GM23338 (cell line): ENCODE measurements around the gene AP1S3. TPM values are rescaled to one million over a fixed set of nuclear protein-coding genes. Genes with fewer than 3 reads are reported as not detected.

Experiments used
- ATAC-seq: fragments of 200-7000 bp; cut with Tn5 transposase; 3 replicates; pipeline ENCODE4 v1.9.1; 2020
- DNase-seq: peaks from one replicate; pipeline ENCODE4 v3.0.0-alpha.2; 2015; ENCODE audit warnings: low spot score
- H2AFZ ChIP-seq: fragments of 200-600 bp; sonication (generic); 2 replicates; pipeline ENCODE4 v1.8.0; 2016; ENCODE audit warnings: antibody characterized with exemption, mild to moderate bottlenecking, moderate library complexity
- H3F3A ChIP-seq: fragments of 200-600 bp; sonication (generic); replicated peaks from 2 replicates; pipeline ENCODE4 v1.8.0; 2017; ENCODE audit warnings: antibody characterized with exemption, mixed run types, low read depth
- H3K27ac ChIP-seq: fragments of 200-600 bp; sonication (generic); 2 replicates; pipeline ENCODE4 v1.6.1; 2016; ENCODE audit warnings: low read depth
- H3K27me3 ChIP-seq: fragments of 200-600 bp; sonication (generic); 2 replicates; pipeline ENCODE4 v1.8.0; 2016; ENCODE audit warnings: mild to moderate bottlenecking, mixed run types, moderate library complexity; ENCODE audit not compliant: insufficient read depth
- H3K36me3 ChIP-seq: fragments of 200-600 bp; sonication (generic); 2 replicates; pipeline ENCODE4 v1.8.0; 2016; ENCODE audit warnings: mild to moderate bottlenecking; ENCODE audit not compliant: insufficient read depth
- H3K4me1 ChIP-seq: fragments of 200-600 bp; sonication (generic); 2 replicates; pipeline ENCODE4 v1.8.0; 2016; ENCODE audit warnings: mild to moderate bottlenecking, moderate library complexity; ENCODE audit not compliant: insufficient read depth
- H3K4me2 ChIP-seq: fragments of 200-600 bp; sonication (generic); 2 replicates; pipeline ENCODE4 v1.7.1; 2017; ENCODE audit warnings: mixed run types
- H3K4me3 ChIP-seq: fragments of 200-600 bp; sonication (generic); 2 replicates; pipeline ENCODE4 v1.6.1; 2016; ENCODE audit warnings: mixed run types
- H3K79me2 ChIP-seq: fragments of 200-600 bp; sonication (generic); replicated peaks from 2 replicates; pipeline ENCODE4 v1.8.0; 2017; ENCODE audit warnings: mild to moderate bottlenecking; ENCODE audit not compliant: insufficient read depth
- H3K9me2 ChIP-seq: fragments of 200-600 bp; sonication (generic); 2 replicates; pipeline ENCODE4 v1.8.0; 2017; ENCODE audit not compliant: insufficient read depth
- H4K20me1 ChIP-seq: fragments of 200-600 bp; sonication (generic); replicated peaks from 2 replicates; pipeline ENCODE4 v1.8.0; 2017; ENCODE audit warnings: mild to moderate bottlenecking; ENCODE audit not compliant: insufficient read depth
- H3K27ac Mint-ChIP-seq: 2 replicates; pipeline ENCODE4 v1.8.0; 2020; ENCODE audit warnings: inconsistent platforms, mild to moderate bottlenecking, moderate library complexity, mixed read lengths
- H3K27me3 Mint-ChIP-seq: 3 replicates; pipeline ENCODE4 v1.8.0; 2022; ENCODE audit warnings: low read depth, mild to moderate bottlenecking, moderate library complexity, mixed read lengths, inconsistent platforms; ENCODE audit not compliant: insufficient read depth, poor library complexity
- H3K36me3 Mint-ChIP-seq: 3 replicates; pipeline ENCODE4 v1.8.0; 2021; ENCODE audit warnings: low read depth, mild to moderate bottlenecking, inconsistent platforms, moderate library complexity, mixed read lengths
- H3K4me1 Mint-ChIP-seq: 3 replicates; pipeline ENCODE4 v1.8.0; 2020; ENCODE audit warnings: mild to moderate bottlenecking, inconsistent platforms, mixed read lengths
- H3K4me3 Mint-ChIP-seq: 3 replicates; pipeline ENCODE4 v1.8.0; 2021; ENCODE audit warnings: moderate library complexity, mild to moderate bottlenecking, inconsistent platforms, mixed read lengths
- H3K9me3 Mint-ChIP-seq: 3 replicates; pipeline ENCODE4 v1.8.0; 2020; ENCODE audit warnings: moderate library complexity, mild to moderate bottlenecking, inconsistent platforms, mixed read lengths
- CREB1 ChIP-seq: fragments of 250-450 bp; sonication (Bioruptor Pico); IDR thresholded peaks from 2 replicates; pipeline ENCODE4 v1.5.0; 2020; ENCODE audit warnings: low read depth, mild to moderate bottlenecking, moderate library complexity
- EZH2 ChIP-seq: fragments of 200-600 bp; sonication (generic); IDR thresholded peaks from one replicate; pipeline ENCODE4 v1.8.0; 2017; ENCODE audit warnings: antibody characterized with exemption, mild to moderate bottlenecking, low read depth; ENCODE audit not compliant: unreplicated experiment
- JUNB ChIP-seq: IDR thresholded peaks from one replicate; pipeline ENCODE4 v1.6.1; 2016; ENCODE audit warnings: antibody characterized with exemption; ENCODE audit not compliant: unreplicated experiment
- POLR2AphosphoS5 ChIP-seq: IDR thresholded peaks from 2 replicates; pipeline ENCODE4 v1.6.1; 2016; ENCODE audit warnings: antibody characterized with exemption, low read depth
- STAT1 ChIP-seq: IDR thresholded peaks from one replicate; pipeline ENCODE4 v1.6.1; 2016; ENCODE audit warnings: antibody characterized with exemption; ENCODE audit not compliant: unreplicated experiment
- ZNF462 ChIP-seq: fragments of 250-450 bp; sonication (Bioruptor Pico); IDR thresholded peaks from 2 replicates; pipeline ENCODE4 v1.5.0; 2020; ENCODE audit warnings: mild to moderate bottlenecking, moderate library complexity
- polyA plus RNA-seq: library from polyadenylated mRNA; unstranded; fragments of >200 nt; fragmentation: Nextera tagmentation; extraction: Ambion mirVana; gene quantifications from 2 replicates; pipeline ENCODE4 v1.2.1, GENCODE V29; 2016
- total RNA-seq: library from RNA; depleted of rRNA; stranded (reverse); fragments of >200 nt; shearing (Covaris generic); gene quantifications from 2 replicates; pipeline ENCODE4 v1.2.3, GENCODE V29; 2014
- TF ChIP-seq, protein P1 (sequence below): IDR thresholded peaks from 2 replicates; pipeline ENCODE4 v1.6.1; 2016; ENCODE audit warnings: antibody characterized with exemption
- TF ChIP-seq, protein P2 (sequence below), 2 experiments: fragments of 200-600 bp in 1 of 2; sonication (generic) in 1 of 2; conservative IDR thresholded peaks; 2 replicates each; pipeline versions ENCODE4 v1.5.1 to v1.6.1; 2016 to 2017; ENCODE audit warnings: antibody characterized with exemption in 2 of 2, low read depth in 2 of 2, mild to moderate bottlenecking in 2 of 2, moderate library complexity in 1 of 2

Gene AP1S3
- total and polyA plus RNA-seq, 2 experiments from 2014 or later: 8.8 to 25.5 TPM

GRCh38 chr2:223782629-223783028 lies 54.8 kb downstream of the AP1S3 start:
- ATAC-seq: no peak
- TF ChIP-seq STAT1 (no peak), CREB1 (CRISPR knock-in tag) (no peak), JUNB (no peak), EZH2 (no peak), POLR2AphosphoS5 (no peak), ZNF462 (CRISPR knock-in tag) (no peak)
- TF ChIP-seq, protein P1, sequence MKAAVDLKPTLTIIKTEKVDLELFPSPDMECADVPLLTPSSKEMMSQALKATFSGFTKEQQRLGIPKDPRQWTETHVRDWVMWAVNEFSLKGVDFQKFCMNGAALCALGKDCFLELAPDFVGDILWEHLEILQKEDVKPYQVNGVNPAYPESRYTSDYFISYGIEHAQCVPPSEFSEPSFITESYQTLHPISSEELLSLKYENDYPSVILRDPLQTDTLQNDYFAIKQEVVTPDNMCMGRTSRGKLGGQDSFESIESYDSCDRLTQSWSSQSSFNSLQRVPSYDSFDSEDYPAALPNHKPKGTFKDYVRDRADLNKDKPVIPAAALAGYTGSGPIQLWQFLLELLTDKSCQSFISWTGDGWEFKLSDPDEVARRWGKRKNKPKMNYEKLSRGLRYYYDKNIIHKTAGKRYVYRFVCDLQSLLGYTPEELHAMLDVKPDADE: no peak
- TF ChIP-seq, protein P2, sequence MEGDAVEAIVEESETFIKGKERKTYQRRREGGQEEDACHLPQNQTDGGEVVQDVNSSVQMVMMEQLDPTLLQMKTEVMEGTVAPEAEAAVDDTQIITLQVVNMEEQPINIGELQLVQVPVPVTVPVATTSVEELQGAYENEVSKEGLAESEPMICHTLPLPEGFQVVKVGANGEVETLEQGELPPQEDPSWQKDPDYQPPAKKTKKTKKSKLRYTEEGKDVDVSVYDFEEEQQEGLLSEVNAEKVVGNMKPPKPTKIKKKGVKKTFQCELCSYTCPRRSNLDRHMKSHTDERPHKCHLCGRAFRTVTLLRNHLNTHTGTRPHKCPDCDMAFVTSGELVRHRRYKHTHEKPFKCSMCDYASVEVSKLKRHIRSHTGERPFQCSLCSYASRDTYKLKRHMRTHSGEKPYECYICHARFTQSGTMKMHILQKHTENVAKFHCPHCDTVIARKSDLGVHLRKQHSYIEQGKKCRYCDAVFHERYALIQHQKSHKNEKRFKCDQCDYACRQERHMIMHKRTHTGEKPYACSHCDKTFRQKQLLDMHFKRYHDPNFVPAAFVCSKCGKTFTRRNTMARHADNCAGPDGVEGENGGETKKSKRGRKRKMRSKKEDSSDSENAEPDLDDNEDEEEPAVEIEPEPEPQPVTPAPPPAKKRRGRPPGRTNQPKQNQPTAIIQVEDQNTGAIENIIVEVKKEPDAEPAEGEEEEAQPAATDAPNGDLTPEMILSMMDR (conservative IDR thresholded peaks at IDR 0.05; ENCODE audit: low read depth in 2 of 2): no peak
- no peaks in the 10 kb centered on the region for H3F3A ChIP-seq

More at GRCh38 chr2:223782629-223783028, 54.8 kb downstream of the AP1S3 start:
- no peak for DNase-seq
- H3K9me3 Mint-ChIP-seq: no peaks in the 10 kb centered on the region
- H3K4me1 Mint-ChIP-seq: peaks cover 13% of the 10 kb centered on the region
- no peaks in the 10 kb centered on the region for H3K36me3 Mint-ChIP-seq
- Histone ChIP-seq H2AFZ (no peak overlapping the region), H3K4me3 (no peak overlapping the region), H4K20me1 (no peaks in the 10 kb centered on the region), H3K4me2 (no peak overlapping the region), H3K9me2 (no peaks in the 10 kb centered on the region), H3K27ac (no peak overlapping the region), H3K4me1 (no peaks in the 10 kb centered on the region), H3K79me2 (no peaks in the 10 kb centered on the region), H3K36me3 (no peaks in the 10 kb centered on the region), H3K27me3 (no peaks in the 10 kb centered on the region)
- no peak overlapping the region for H3K27ac Mint-ChIP-seq
- peaks cover 1% of the 10 kb centered on the region for H3K27me3 Mint-ChIP-seq
- no peak overlapping the region for H3K4me3 Mint-ChIP-seq
